SK-N-DZ (cell line): Measurements from ENCODE around the gene ZBTB8A.

Experiments
- DNase-seq: peaks from one replicate; pipeline ENCODE4 v3.0.0-alpha.2; 2015; ENCODE audit warnings: low spot score
- small RNA-seq, 2 experiments: library from RNA; depleted of rRNA; stranded (forward); fragments of <200 nt; gene quantifications; one replicate each; pipeline ENCODE3, GENCODE V24; 2014

ZBTB8A gene

GRCh38 chr1:32652244-32652962, 113.2 kb downstream of the ZBTB8A start:
- no peak for DNase-seq

Small RNA genes lying within 50 kb of the gene (small RNA-seq; reads per million reads assigned to genes)
- 0 reads per million in 2 experiments for gene RF00019
